Measurements from ENCODE around the gene XPR1.

Gene XPR1

DNA sequence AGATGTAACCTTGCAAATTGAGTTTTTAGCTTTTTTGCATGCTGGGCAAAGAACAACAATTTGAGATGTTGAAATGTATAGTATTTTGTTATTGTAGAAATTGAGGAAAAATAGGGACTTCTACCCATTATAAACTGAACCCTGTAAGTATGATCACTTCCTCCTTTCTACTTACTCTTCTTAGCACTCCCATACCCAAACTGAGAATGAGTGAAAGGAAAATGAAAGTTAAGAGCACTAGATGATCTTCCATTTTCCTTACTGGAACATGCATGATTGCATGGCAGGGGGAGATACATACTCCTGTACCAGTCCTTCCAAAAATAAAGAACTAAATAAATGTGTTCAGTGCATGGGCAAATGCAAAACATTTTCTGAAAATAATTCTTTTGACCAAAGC is 173.5 kb downstream of the XPR1 start:
- H3K4me1 ChIP-seq (ENCODE audit: low read length), result peaks cover 10% of the 10 kb centered on the region
- peak overlapping the region; percentile 29 for H3K4me2 ChIP-seq (ENCODE audit: low read length)
- H3K27ac ChIP-seq (ENCODE audit: low read length), result no peak overlapping the region
- H3K36me3 ChIP-seq (replicated peaks; ENCODE audit: low read depth, low read length), result no peaks in the 10 kb centered on the region
- H2AFZ ChIP-seq (ENCODE audit: low read depth, low read length), result no peak overlapping the region
- no peaks in the 10 kb centered on the region for H4K20me1 ChIP-seq (ENCODE audit: insufficient read depth, low read length)
- no peak overlapping the region for H3K9ac ChIP-seq (ENCODE audit: low read length)
- H3K4me3 ChIP-seq (ENCODE audit: low read length), result no peak overlapping the region
- no peaks in the 10 kb centered on the region for H3K79me2 ChIP-seq (ENCODE audit: low read length)
- no peak for TF ChIP-seq EZH2phosphoT487 (IDR thresholded peaks at IDR 0.05; ENCODE audit: low read depth)
- TF ChIP-seq, protein P1, sequence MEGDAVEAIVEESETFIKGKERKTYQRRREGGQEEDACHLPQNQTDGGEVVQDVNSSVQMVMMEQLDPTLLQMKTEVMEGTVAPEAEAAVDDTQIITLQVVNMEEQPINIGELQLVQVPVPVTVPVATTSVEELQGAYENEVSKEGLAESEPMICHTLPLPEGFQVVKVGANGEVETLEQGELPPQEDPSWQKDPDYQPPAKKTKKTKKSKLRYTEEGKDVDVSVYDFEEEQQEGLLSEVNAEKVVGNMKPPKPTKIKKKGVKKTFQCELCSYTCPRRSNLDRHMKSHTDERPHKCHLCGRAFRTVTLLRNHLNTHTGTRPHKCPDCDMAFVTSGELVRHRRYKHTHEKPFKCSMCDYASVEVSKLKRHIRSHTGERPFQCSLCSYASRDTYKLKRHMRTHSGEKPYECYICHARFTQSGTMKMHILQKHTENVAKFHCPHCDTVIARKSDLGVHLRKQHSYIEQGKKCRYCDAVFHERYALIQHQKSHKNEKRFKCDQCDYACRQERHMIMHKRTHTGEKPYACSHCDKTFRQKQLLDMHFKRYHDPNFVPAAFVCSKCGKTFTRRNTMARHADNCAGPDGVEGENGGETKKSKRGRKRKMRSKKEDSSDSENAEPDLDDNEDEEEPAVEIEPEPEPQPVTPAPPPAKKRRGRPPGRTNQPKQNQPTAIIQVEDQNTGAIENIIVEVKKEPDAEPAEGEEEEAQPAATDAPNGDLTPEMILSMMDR (IDR thresholded peaks at IDR 0.05; ENCODE audit: low read depth, low read length), result no peak
- H3K9me3 ChIP-seq (ENCODE audit: insufficient read depth, low read length), result no peaks in the 10 kb centered on the region
- H3K27me3 ChIP-seq (ENCODE audit: low read depth, low read length), result no peaks in the 10 kb centered on the region

DNA sequence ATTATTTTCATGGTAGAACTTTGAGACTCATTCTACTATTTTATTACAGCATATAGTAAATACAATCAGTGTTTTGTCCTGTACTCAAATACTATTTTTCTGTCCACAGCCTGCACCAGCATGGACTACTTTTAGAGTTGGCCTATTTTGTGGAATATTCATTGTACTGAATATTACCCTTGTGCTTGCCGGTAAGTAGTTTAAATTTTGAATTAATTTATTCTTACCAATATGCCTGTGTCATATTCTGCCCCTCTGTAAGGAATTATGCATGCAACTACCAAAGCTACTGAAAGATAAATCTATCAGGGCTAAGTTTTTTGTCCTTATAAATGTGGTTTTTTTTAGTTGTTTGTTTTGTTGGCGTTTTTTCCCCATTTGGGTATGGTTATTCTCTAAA is 179.5 kb downstream of the XPR1 start:
- Histone ChIP-seq H2AFZ (ENCODE audit: low read depth, low read length) (no peak overlapping the region), H3K27ac (ENCODE audit: low read length) (no peak overlapping the region), H3K4me2 (ENCODE audit: low read length) (no peak overlapping the region), H3K4me3 (ENCODE audit: low read length) (no peak overlapping the region), H3K9ac (ENCODE audit: low read length) (no peak overlapping the region), H3K4me1 (ENCODE audit: low read length) (no peaks in the 10 kb centered on the region), H3K79me2 (ENCODE audit: low read length) (no peaks in the 10 kb centered on the region), H3K27me3 (ENCODE audit: low read depth, low read length) (no peaks in the 10 kb centered on the region), H3K36me3 (replicated peaks; ENCODE audit: low read depth, low read length) (no peaks in the 10 kb centered on the region), H4K20me1 (ENCODE audit: insufficient read depth, low read length) (no peaks in the 10 kb centered on the region), H3K9me3 (ENCODE audit: insufficient read depth, low read length) (no peaks in the 10 kb centered on the region)
- no peak for TF ChIP-seq EZH2phosphoT487 (IDR thresholded peaks at IDR 0.05; ENCODE audit: low read depth)
- TF ChIP-seq, protein P1 (IDR thresholded peaks at IDR 0.05; ENCODE audit: low read depth, low read length), result no peak

DNA sequence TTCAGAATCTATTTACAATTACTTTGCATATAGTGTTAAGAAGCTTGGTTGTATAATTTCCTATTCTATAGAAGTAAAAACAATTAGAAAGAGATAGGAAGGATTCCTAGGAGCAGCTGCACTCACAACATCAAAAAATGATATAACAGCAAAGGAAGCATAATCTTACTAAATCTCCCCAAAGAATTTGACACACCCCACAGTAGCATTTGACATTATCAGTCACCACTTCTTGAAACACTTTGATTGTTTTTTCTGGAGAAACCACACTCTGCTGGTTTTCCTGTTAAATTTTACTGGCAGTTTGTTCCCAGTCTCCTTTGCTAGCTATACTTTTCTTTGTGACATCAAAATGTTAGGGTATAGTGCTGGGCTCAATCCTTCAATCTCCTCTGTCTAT is 180.1 kb downstream of the XPR1 start:
- no peak overlapping the region for H3K4me2 ChIP-seq (ENCODE audit: low read length)
- no peaks in the 10 kb centered on the region for H3K36me3 ChIP-seq (replicated peaks; ENCODE audit: low read depth, low read length)
- no peaks in the 10 kb centered on the region for H3K79me2 ChIP-seq (ENCODE audit: low read length)
- no peak overlapping the region for H3K9ac ChIP-seq (ENCODE audit: low read length)
- no peak overlapping the region for H2AFZ ChIP-seq (ENCODE audit: low read depth, low read length)
- no peaks in the 10 kb centered on the region for H3K4me1 ChIP-seq (ENCODE audit: low read length)
- no peak overlapping the region for H3K27ac ChIP-seq (ENCODE audit: low read length)
- H3K4me3 ChIP-seq (ENCODE audit: low read length), result no peak overlapping the region
- H4K20me1 ChIP-seq (ENCODE audit: insufficient read depth, low read length), result no peaks in the 10 kb centered on the region
- no peaks in the 10 kb centered on the region for H3K9me3 ChIP-seq (ENCODE audit: insufficient read depth, low read length)
- no peaks in the 10 kb centered on the region for H3K27me3 ChIP-seq (ENCODE audit: low read depth, low read length)
- TF ChIP-seq EZH2phosphoT487 (IDR thresholded peaks at IDR 0.05; ENCODE audit: low read depth), result no peak
- TF ChIP-seq, protein P1 (IDR thresholded peaks at IDR 0.05; ENCODE audit: low read depth, low read length), result no peak

DNA sequence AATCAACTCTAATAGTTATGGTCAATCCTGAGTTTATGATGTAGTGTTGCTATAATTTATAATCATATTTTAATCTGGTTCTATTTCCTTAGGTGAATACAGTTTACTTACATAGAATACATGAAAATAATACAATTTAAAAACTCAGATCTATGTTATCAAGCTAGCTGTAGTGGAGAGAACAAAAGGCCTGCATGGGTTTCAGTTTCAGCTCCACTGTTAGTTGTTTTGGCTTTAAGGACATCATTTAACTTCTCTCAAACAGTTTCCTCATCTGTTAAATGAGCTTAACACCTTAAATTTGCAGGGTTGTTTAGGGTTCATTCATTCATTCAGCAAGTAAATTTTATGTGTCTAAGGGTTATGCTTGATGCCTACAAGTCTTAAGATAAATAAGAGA is 182.4 kb downstream of the XPR1 start:
- Histone ChIP-seq H3K27me3 (ENCODE audit: low read depth, low read length) (no peaks in the 10 kb centered on the region), H3K9ac (ENCODE audit: low read length) (no peak overlapping the region), H3K4me2 (ENCODE audit: low read length) (no peak overlapping the region), H3K4me3 (ENCODE audit: low read length) (no peak overlapping the region), H3K9me3 (ENCODE audit: insufficient read depth, low read length) (no peaks in the 10 kb centered on the region), H3K4me1 (ENCODE audit: low read length) (no peaks in the 10 kb centered on the region), H3K79me2 (ENCODE audit: low read length) (no peaks in the 10 kb centered on the region), H3K27ac (ENCODE audit: low read length) (no peak overlapping the region), H2AFZ (ENCODE audit: low read depth, low read length) (no peak overlapping the region), H3K36me3 (replicated peaks; ENCODE audit: low read depth, low read length) (no peaks in the 10 kb centered on the region), H4K20me1 (ENCODE audit: insufficient read depth, low read length) (no peaks in the 10 kb centered on the region)
- TF ChIP-seq, protein P1 (IDR thresholded peaks at IDR 0.05; ENCODE audit: low read depth, low read length), result no peak
- TF ChIP-seq EZH2phosphoT487 (IDR thresholded peaks at IDR 0.05; ENCODE audit: low read depth), result no peak
